GM18499 (cell line): ENCODE results near the gene API5.
A peak's percentile ranks its signal among the peaks of the same experiment; 100 is the strongest.
"Not testable (repeated sequence)": the region's sequence is repeated elsewhere in the genome, so short reads cannot be mapped to it uniquely, and the experiment has no call there.

Experiments
- ATAC-seq: cut with Tn5 transposase; IDR thresholded peaks from one replicate; pipeline ENCODE4 v1.9.1; 2021; ENCODE audit warnings: moderate number of reproducible peaks; ENCODE audit not compliant: insufficient read depth, unreplicated experiment

Gene API5

GRCh38 chr11:43311791-43312607 is at the start of gene API5:
API5 (plus strand) TSS chr11:43311996; CDS start chr11:43312128, 132 bp downstream.
- peak; percentile 92 for ATAC-seq

- ATAC-seq, result no peak
These were observed 43.8 kb upstream of the API5 start for GRCh38 chr11:43267856-43268580.

GRCh38 chr11:43268786-43269185 is 43.0 kb upstream of the API5 start:
- no peak for ATAC-seq

- no peak for ATAC-seq
These were observed 42.4 kb upstream of the API5 start for GRCh38 chr11:43269254-43269918.

GRCh38 chr11:43270468-43270867 is 41.3 kb upstream of the API5 start:
- no peak for ATAC-seq

- ATAC-seq, result peak; percentile 66
These were observed 33.4 kb upstream of the API5 start for GRCh38 chr11:43278193-43278956.

- no peak for ATAC-seq
These were observed 29.0 kb upstream of the API5 start for GRCh38 chr11:43282607-43283440.

- no peak for ATAC-seq
These were observed 26.0 kb upstream of the API5 start for GRCh38 chr11:43285826-43286225.

GRCh38 chr11:43289368-43289767 is 22.4 kb upstream of the API5 start:
- ATAC-seq, result no peak

- no peak for ATAC-seq
These were observed 13.4 kb upstream of the API5 start for GRCh38 chr11:43298397-43298796.

GRCh38 chr11:43315966-43316365 is 4.2 kb downstream of the API5 start:
- ATAC-seq, result no peak

- ATAC-seq, result no peak
These were observed 4.7 kb downstream of the API5 start for GRCh38 chr11:43316451-43316850.

- no peak for ATAC-seq
These were observed 16.2 kb downstream of the API5 start for GRCh38 chr11:43327987-43328386.

- ATAC-seq, result no peak
These were observed 16.7 kb downstream of the API5 start for GRCh38 chr11:43328482-43328881.

- no peak for ATAC-seq
These were observed 29.4 kb downstream of the API5 start for GRCh38 chr11:43341159-43341558.

- not testable (repeated sequence) for ATAC-seq
These were observed 39.6 kb downstream of the API5 start for GRCh38 chr11:43351426-43351825.

- no peak for ATAC-seq
These were observed 42.5 kb downstream of the API5 start for GRCh38 chr11:43354311-43354710.

- no peak for ATAC-seq
These were observed 44.5 kb downstream of the API5 start for GRCh38 chr11:43356336-43356735.

GRCh38 chr11:43358279-43358800 is 46.5 kb downstream of the API5 start:
- no peak for ATAC-seq
